Testis (tissue), 5 donors: Measurements from ENCODE around the gene NMRAL1. TPM values are rescaled to one million over a fixed set of nuclear protein-coding genes. Genes with fewer than 3 reads are reported as not detected.

Experiments
- DNase-seq: peaks from one replicate; pipeline ENCODE4 v3.0.0-alpha.2; 2019
- H3K27ac ChIP-seq, 2 donors: fragments of 200-600 bp; sonication (generic); one replicate each; pipeline ENCODE4 v1.5.1; 2019
- H3K27me3 ChIP-seq: fragments of 200-600 bp; sonication (generic); one replicate; pipeline ENCODE4 v1.5.1; 2019
- H3K36me3 ChIP-seq: fragments of 200-600 bp; sonication (generic); one replicate; pipeline ENCODE4 v1.5.1; 2017; ENCODE audit warnings: low read depth; ENCODE audit errors: missing control alignments
- H3K4me1 ChIP-seq: fragments of 200-600 bp; sonication (generic); one replicate; pipeline ENCODE4 v1.5.1; 2019
- H3K4me3 ChIP-seq, 2 donors: fragments of 200-600 bp; sonication (generic); one replicate each; pipeline ENCODE4 v1.5.1; 2017 to 2019
- H3K9me3 ChIP-seq: fragments of 200-600 bp; sonication (generic); one replicate; pipeline ENCODE4 v1.5.1; 2017
- CTCF ChIP-seq, 3 experiments: fragments of 450-650 bp in 2 of 3; fragments of 200-600 bp in 1 of 3; sonication (generic) in 1 of 3; IDR thresholded peaks; one replicate each; pipeline ENCODE4 v1.5.1; 2016 to 2019; ENCODE audit warnings: antibody characterized with exemption in 3 of 3, mild to moderate bottlenecking in 2 of 3, moderate library complexity in 1 of 3
- POLR2A ChIP-seq: fragments of 450-650 bp; IDR thresholded peaks from one replicate; pipeline ENCODE4 v1.6.1; 2017; ENCODE audit warnings: antibody characterized with exemption, mild to moderate bottlenecking, moderate library complexity
- WGBS, 2 donors: methylation state at CpG; one replicate each; pipeline ENCODE4 v1.1.5; 2018; 5-methylcytosine and 5-hydroxymethylcytosine counted together
- intact Hi-C: fragments of 100-400 bp; cut with DNase I; formaldehyde crosslinking; loops from one replicate; pipeline ENCODE4 v1.15.1; 2023; ENCODE audit warnings: low total_unique reads
- long read RNA-seq, 2 donors: transcript quantifications; one replicate each; lab custom pipeline, GENCODE V29; 2026
- polyA plus RNA-seq: library from polyadenylated mRNA; stranded (reverse); fragments of 350-450 nt; fragmentation: Illumina TruSeq; extraction: RNeasy Lipid Tissue Mini Kit (QIAGEN cat#74804); gene quantifications from one replicate; pipeline ENCODE4 v1.2.3, GENCODE V29; 2014; ENCODE audit warnings: low read depth, low replicate concordance; ENCODE audit not compliant: insufficient read depth
- total RNA-seq, 2 donors: library from RNA; depleted of rRNA; stranded (reverse); fragments of >200 nt; gene quantifications; one replicate each; pipeline ENCODE4 v1.2.3, GENCODE V29; 2016

Gene NMRAL1
- 10 to 100 TPM; 24.3 to 31.7 TPM for total RNA-seq
- polyA plus RNA-seq: 27.7 TPM
- long read RNA-seq, donor 1, transcript NMRAL1-202 (6 exons, 1,233 nt): major isoform, 11 of 23 reads
- long read RNA-seq, donor 1, partial matches to known transcripts: 5 of 23 reads
- long read RNA-seq, donor 1, other reads (novel, unspliced or antisense): 0 of 23 reads
- long read RNA-seq, donor 2, partial matches to known transcripts: 30 of 71 reads
- long read RNA-seq, donor 2, other reads (novel, unspliced or antisense): 32 of 71 reads

GRCh38 chr16:4474192-4474961, at the start of gene NMRAL1:
Gene NMRAL1 (minus strand): TSS chr16:4474625. CDS start chr16:4474132, 493 bp downstream.
- Histone ChIP-seq H3K4me3 (peak within 1 kb of the TSS; percentile 72 to 81), H3K9me3 (no peaks in the 10 kb centered on the region), H3K27me3 (no peaks in the 10 kb centered on the region), H3K27ac (peak within 1 kb of the TSS; percentile 66 to 84), H3K4me1 (peaks cover 10% of the 10 kb centered on the region), H3K36me3 (no peaks in the 10 kb centered on the region)
- WGBS, 2 donors: 5% methylated on average over 13 to 22 of the region's 60 CpGs
- TF ChIP-seq POLR2A (no peak), CTCF (IDR thresholded peaks at IDR 0.05) (no peak)
- intact Hi-C loops: no loop called here
- peak; percentile 90 for DNase-seq

GRCh38 chr16:4523686-4524085, 49.3 kb upstream of the NMRAL1 start:
- H3K4me3 ChIP-seq: no peak overlapping the region
- intact Hi-C loops: no loop called here
- no peak for TF ChIP-seq CTCF (IDR thresholded peaks at IDR 0.05)
- TF ChIP-seq POLR2A: no peak
- no peaks in the 10 kb centered on the region for H3K9me3 ChIP-seq
- H3K27me3 ChIP-seq: no peaks in the 10 kb centered on the region
- H3K4me1 ChIP-seq: peaks cover 16% of the 10 kb centered on the region
- no peak for DNase-seq
- no peaks in the 10 kb centered on the region for H3K36me3 ChIP-seq
- 89 to 96% methylated on average over 4 of the region's 4 CpGs for WGBS, 2 donors
- H3K27ac ChIP-seq: peak overlapping the region in 1 of 2 donors; percentile 70

GRCh38 chr16:4522051-4522581, 47.7 kb upstream of the NMRAL1 start:
- WGBS, 2 donors: 58 to 61% methylated on average over 2 to 8 of the region's 8 CpGs
- intact Hi-C loops: no loop called here
- H3K27ac ChIP-seq: peak overlapping the region in 1 of 2 donors; percentile 70

GRCh38 chr16:4520913-4521312, 46.5 kb upstream of the NMRAL1 start:
- Histone ChIP-seq H3K4me1 (peaks cover 16% of the 10 kb centered on the region), H3K9me3 (no peaks in the 10 kb centered on the region), H3K27ac (no peak overlapping the region), H3K36me3 (no peaks in the 10 kb centered on the region), H3K4me3 (no peak overlapping the region), H3K27me3 (no peaks in the 10 kb centered on the region)
- DNase-seq: no peak
- TF ChIP-seq POLR2A (no peak), CTCF (IDR thresholded peaks at IDR 0.05) (no peak)
- intact Hi-C loops: no loop called here
- 88 to 90% methylated on average over 7 of the region's 7 CpGs for WGBS, 2 donors

More at GRCh38 chr16:4522051-4522581, 47.7 kb upstream of the NMRAL1 start:
- no peaks in the 10 kb centered on the region for H3K9me3 ChIP-seq
- DNase-seq: no peak
- no peaks in the 10 kb centered on the region for H3K36me3 ChIP-seq
- no peak for TF ChIP-seq POLR2A
- TF ChIP-seq CTCF (IDR thresholded peaks at IDR 0.05): no peak
- H3K4me3 ChIP-seq: no peak overlapping the region
- H3K4me1 ChIP-seq: peaks cover 16% of the 10 kb centered on the region
- H3K27me3 ChIP-seq: no peaks in the 10 kb centered on the region
